ENCODE data around the gene CCNDBP1. TPM values are rescaled to one million over a fixed set of nuclear protein-coding genes. Genes with fewer than 3 reads are reported as not detected.

CCNDBP1 gene
- total and polyA plus RNA-seq, 2 of the 8 experiments (the other 6 are each of a cell fraction or from before 2014, with no cell fraction given): 23.4 to 29.0 TPM

GRCh38 chr15:43229977-43230376, 44.8 kb downstream of the CCNDBP1 start:
- CTCF ChIA-PET (ENCODE audit: partially characterized antibody): interaction anchor here (0.7 to 9.7 kb wide), 8 partner anchors 11 to 55 kb away, joined by 3 to 178 read pairs (median 7); no protein-coding TSS in a partner anchor
- Histone ChIP-seq H3K56ac (replicated peaks; ENCODE audit: insufficient read length, low read depth, low read length) (no peak overlapping the region), H3K9me3 (ENCODE audit: insufficient read depth in 2 of 2, low read depth in 1 of 2, low read length in 1 of 2) (no peaks in the 10 kb centered on the region), H2BK5ac (ENCODE audit: low read depth, low read length) (no peak overlapping the region), H3K23ac (ENCODE audit: insufficient read length) (no peak overlapping the region), H4K5ac (ENCODE audit: insufficient read length, low read depth, low read length) (no peak overlapping the region), H2BK12ac (ENCODE audit: low read depth, low read length) (no peak overlapping the region), H3K27me3 (replicated peaks in 1 of 4; ENCODE audit: control insufficient read depth in 3 of 4, extremely low read depth in 1 of 4, insufficient read depth in 3 of 4, low read length in 3 of 4) (no peaks in the 10 kb centered on the region), H3K14ac (ENCODE audit: insufficient read length) (no peak overlapping the region), H2BK120ac (replicated peaks; ENCODE audit: low read depth, low read length) (no peak overlapping the region), H3K4me1 (replicated peaks in 1 of 4; ENCODE audit: control insufficient read depth in 3 of 4, insufficient read depth in 4 of 4, low read length in 3 of 4) (no peaks in the 10 kb centered on the region), H3K27ac (ENCODE audit: low read depth, low read length) (no peak overlapping the region), H2BK20ac (ENCODE audit: low read length) (no peak overlapping the region), H3K79me1 (ENCODE audit: low read depth, low read length) (no peaks in the 10 kb centered on the region), H3K23me2 (ENCODE audit: low read depth, low read length) (no peaks in the 10 kb centered on the region), H3K4ac (replicated peaks; ENCODE audit: insufficient read length, low read depth, low read length) (no peak overlapping the region), H2BK15ac (ENCODE audit: low read length) (no peak overlapping the region), H3K9ac (replicated peaks in 1 of 4; ENCODE audit: extremely low read depth in 1 of 4, low read depth in 3 of 4, low read length in 3 of 4) (no peak overlapping the region), H4K20me1 (replicated peaks in 1 of 2; ENCODE audit: control insufficient read depth in 1 of 2, insufficient read depth in 2 of 2, low read length in 2 of 2) (no peaks in the 10 kb centered on the region), H3K79me2 (ENCODE audit: control insufficient read depth in 1 of 2, insufficient read depth in 2 of 2, low read length in 2 of 2) (no peaks in the 10 kb centered on the region), H3K36me3 (ENCODE audit: control insufficient read depth in 2 of 4, insufficient read depth in 4 of 4, low read length in 3 of 4) (no peaks in the 10 kb centered on the region), H3K18ac (ENCODE audit: extremely low read depth, low read length) (no peak overlapping the region), H3K4me3 (ENCODE audit: extremely low read depth in 1 of 4, insufficient read depth in 2 of 4, low read depth in 3 of 4, low read length in 4 of 4) (no peak overlapping the region), H2AK5ac (ENCODE audit: low read depth, low read length) (no peak overlapping the region), H2AFZ (ENCODE audit: low read length) (no peak overlapping the region), H3K4me2 (ENCODE audit: insufficient read depth in 1 of 2, low read depth in 2 of 2, low read length in 2 of 2) (no peak overlapping the region), H4K8ac (ENCODE audit: extremely low read depth, insufficient read depth, low read length) (no peak overlapping the region), H4K91ac (replicated peaks; ENCODE audit: insufficient read length, low read length) (no peak overlapping the region)
- FAIRE-seq (no peak), DNase-seq (ENCODE audit: low read depth in 1 of 2, low spot score in 2 of 2) (no peak)
- 84% methylated on average over 5 of the region's 5 CpGs; no CpG with 5 or more reads in 1 of the 2 experiments for WGBS, 2 experiments (ENCODE audit: extremely low coverage in 1 of 2, insufficient coverage in 1 of 2, insufficient read length in 1 of 2, insufficient replicate concordance in 2 of 2, low coverage in 1 of 2, low lambda C conversion rate in 2 of 2, missing lambda C conversion rate in 1 of 2)
- POLR2A ChIA-PET (ENCODE audit: partially characterized antibody): no interaction called here
- TF ChIP-seq POLR2A (IDR thresholded peaks at IDR 0.05; ENCODE audit: control extremely low read depth in 1 of 2, low read depth in 2 of 2, low read length in 2 of 2): no peak
- TF ChIP-seq MAX (IDR thresholded peaks at IDR 0.05): no peak
- TF ChIP-seq CTBP2 (IDR thresholded peaks at IDR 0.05; ENCODE audit: borderline replicate concordance, insufficient read depth, insufficient read length, low read length): no peak
- no peak for TF ChIP-seq ASH2L (IDR thresholded peaks at IDR 0.05; ENCODE audit: low read length)
- no peak for TF ChIP-seq BACH1 (IDR thresholded peaks at IDR 0.05; ENCODE audit: low read length)
- TF ChIP-seq CBX5 (IDR thresholded peaks at IDR 0.05; ENCODE audit: low read depth, low read length): no peak
- no peak for TF ChIP-seq SP2 (IDR thresholded peaks at IDR 0.05; ENCODE audit: low read length)
- no peak for TF ChIP-seq SIX5 (IDR thresholded peaks at IDR 0.05; ENCODE audit: low read depth, low read length)
- no peak for TF ChIP-seq NRF1 (IDR thresholded peaks at IDR 0.05; ENCODE audit: low read depth, low read length)
- TF ChIP-seq POLR2AphosphoS5 (IDR thresholded peaks at IDR 0.05; ENCODE audit: low read depth, low read length): no peak
- no peak for TF ChIP-seq NANOG (IDR thresholded peaks at IDR 0.05; ENCODE audit: insufficient read depth, low read depth, low read length, poor library complexity, severe bottlenecking)
- TF ChIP-seq PHF8 (conservative IDR thresholded peaks at IDR 0.05; ENCODE audit: low read depth, low read length): no peak
- no peak for TF ChIP-seq GABPA (IDR thresholded peaks at IDR 0.05; ENCODE audit: borderline replicate concordance, insufficient read depth, low read length)

All from H1 (cell line).